ENCODE results near the gene OR2L8.

The OR2L8 gene, protein sequence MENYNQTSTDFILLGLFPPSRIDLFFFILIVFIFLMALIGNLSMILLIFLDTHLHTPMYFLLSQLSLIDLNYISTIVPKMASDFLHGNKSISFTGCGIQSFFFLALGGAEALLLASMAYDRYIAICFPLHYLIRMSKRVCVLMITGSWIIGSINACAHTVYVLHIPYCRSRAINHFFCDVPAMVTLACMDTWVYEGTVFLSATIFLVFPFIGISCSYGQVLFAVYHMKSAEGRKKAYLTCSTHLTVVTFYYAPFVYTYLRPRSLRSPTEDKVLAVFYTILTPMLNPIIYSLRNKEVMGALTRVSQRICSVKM

DNA sequence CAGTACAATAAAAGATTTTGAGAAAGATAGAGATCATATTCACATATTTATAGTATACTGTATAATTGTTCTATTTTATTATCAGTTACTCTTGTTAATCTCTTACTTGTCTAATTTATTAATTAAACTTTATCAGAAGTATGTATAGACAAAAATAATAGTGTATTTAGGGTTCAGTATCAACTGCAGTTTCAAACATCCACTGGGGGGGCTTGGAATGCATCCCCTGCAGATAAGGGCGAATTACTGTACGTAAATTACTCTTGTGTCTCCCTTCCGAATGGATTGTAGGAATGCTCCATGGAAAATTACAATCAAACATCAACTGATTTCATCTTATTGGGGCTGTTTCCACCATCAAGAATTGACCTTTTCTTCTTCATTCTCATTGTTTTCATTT, at the start of gene OR2L8:
Gene OR2L8 (plus strand): TSS at position 301 of the 400 bp plus-strand sequence. CDS start 0 bp downstream, at position 301.
- DNase-seq = no peak

DNA sequence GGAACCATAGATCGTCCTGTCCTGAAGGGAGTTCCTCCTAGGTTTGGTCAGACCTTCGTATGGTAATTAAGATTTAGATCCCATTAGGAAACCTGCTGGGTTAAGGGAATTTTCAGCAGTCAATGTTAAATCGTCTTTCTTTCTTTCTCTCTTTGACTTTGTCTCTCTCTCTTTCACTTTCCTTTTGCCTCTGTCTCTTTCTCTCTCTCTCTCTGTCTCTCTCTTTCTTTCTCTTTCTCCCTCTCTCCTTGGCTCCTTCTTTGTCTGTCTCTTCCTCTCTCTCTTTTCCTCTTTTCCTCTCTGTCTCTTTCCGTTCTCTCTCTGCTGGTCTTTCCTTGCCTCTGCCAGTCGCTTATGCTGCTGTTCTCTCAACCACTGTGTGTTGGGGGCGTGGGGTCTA, 44.5 kb upstream of the OR2L8 start:
- no peak for DNase-seq

DNA sequence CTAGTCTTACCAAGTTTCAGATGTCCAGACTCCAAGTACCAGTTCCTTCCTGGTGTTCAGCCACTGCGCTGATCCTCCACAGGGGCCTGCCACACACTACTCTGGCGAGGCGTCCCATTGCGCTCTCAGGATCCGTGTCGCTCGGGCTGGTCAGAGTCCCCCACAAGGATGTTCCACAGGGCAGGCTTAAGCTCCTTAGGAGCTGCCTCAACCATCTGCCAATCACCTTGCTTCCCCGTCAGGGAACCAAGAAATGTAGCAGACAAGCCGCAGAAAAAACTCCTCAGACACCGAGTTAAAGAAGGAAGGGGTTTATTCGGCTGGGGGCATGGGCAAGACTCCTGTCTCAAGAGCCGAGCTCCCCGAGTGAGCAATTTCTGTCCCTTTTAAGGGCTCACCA, 43.5 kb upstream of the OR2L8 start:
- no peak for DNase-seq

DNA sequence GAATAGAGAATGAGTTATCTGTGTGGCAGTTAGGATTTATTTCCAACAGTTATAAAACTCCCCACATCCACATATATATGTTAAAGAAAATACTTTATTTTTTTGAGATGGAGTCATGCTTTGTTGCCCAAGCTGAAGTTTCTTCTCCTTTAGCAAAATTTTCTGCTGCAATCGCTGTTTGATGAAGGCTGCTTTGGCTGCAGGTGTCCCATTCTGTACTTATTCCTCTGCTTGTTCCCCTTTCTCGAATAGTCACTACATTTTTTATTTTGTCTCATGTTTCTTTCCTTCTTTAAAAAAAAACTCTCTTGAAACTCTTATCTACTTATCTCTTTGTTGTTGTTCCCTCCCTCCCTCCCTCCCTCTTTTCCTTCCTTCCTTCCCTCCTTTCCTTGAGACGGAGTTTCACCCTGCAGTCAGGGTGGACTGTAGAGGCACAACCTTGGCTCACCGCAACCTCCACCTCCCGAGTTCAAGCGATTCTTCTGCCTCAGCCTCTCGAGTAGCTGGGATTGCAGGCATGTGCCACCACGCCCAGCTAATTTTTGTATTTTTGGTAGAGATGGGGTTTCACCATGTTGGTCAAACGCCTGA, 42.7 kb upstream of the OR2L8 start:
- no peak for DNase-seq

DNA sequence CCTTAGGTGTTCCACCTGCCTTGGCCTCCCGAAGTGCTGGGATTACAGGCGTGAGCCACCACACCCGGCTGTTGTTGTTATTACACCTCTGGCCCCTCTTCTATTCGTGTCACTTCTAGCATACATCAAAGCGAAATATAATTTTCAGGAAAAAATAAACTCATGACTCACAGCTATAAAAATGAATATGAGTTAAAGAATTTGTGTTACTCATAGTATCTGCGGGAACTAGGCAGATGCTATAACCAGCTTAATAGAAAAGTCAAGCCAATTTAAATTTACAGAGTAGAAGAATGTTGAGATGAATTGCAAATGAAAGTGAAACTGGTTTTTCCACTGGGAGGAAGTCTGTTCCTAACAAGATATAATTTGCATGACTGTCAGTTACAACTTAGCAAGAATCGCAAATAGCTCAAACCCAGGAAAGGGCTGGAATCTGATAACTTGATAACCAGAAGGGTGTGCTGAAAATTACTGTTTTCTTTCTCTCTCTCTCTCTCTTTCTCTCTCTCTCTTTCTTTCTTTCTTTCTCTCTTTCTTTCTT, 42.1 kb upstream of the OR2L8 start:
- no peak for DNase-seq

DNA sequence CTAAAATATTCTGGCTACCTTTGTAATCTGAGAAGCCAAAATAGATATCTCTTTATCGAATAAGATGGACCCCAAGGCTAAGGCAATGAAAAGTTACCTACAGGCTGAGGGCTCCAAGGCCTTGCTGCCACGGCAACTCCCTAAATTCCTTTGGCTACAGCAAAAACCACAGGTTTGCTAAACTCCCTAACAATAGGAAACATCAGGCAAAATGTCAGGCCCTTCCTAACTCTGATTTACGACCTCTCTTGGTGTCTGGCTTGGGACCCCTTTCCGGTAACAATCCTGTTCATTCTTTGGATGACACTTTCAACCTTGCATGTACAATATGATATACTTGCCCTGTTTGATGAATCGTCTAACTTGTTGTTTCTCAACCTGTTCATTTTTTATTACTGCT, 39.9 kb upstream of the OR2L8 start:
- no peak for DNase-seq

DNA sequence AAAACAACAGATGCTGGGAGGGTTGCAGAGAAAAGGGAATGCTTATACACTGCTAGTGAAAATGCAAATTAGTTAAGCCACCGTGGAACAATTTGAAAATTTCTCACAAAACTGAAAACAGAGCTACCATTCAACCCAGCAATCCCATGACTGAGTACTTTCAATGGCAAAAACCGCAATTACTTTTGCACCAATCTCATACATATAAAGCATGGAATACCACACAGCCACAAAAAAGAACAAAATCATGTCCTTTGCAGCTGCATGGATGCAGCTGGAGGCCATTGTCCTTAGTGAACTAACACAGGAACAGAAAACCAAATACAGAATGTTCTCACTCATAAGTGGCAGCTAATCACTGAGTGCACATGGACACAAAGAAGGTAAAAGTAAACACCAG, 34.9 kb upstream of the OR2L8 start:
- DNase-seq = no peak

DNA sequence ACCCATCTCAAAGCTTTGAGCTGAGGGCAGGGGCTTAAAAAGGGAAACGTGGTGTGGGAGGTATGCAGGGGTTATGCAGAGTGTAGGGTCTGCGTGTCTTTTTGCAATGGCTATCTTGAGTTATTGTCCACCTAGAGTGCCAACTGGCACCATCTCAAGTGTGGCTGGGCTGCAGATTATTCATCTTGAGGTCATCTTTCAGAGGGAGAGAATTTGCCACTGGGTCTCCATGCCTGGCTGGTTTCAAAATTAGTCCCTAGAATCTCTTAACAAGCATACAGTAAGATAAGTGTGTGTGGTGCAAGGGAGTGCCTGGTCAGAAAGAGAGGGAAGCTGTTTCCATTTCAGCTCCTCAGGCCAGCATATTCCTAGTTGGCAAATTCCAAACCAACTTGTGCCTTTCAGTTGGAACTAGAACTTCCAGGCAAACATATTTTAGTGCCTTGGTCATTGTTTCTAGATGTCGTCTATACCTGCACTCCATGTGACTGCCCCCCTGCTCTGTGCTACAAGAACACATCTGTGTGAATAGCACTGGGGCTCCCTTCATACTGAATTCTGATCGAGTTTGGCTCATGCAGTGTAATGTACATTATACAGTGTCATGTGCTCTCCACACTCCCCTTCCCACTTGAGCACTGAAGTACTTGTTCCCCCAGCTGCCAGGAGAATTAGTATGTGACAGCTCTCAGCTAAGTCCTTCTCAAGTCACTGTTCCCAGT, 33.6 kb upstream of the OR2L8 start:
- DNase-seq = no peak

DNA sequence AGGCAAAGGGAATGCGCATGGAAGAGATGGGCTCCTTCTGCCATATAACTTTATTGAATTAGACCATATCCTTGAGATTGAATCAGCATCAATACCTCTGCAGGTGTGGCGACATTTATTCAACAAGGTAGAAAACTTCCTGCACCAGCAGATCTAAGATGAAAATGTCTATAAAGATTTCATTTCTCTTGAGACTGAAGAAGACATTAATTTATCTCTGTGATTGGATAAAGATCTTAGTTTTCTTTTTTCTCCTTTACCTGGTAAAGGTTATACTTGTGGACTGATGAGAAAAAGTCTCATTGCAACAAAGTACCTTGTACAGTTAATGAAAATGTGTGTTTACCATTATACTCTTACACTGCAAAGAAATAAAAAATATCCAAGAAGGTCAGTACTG, 28.7 kb upstream of the OR2L8 start, which contains the start of gene OR2T8:
Gene OR2T8 (plus strand): TSS at position 301 of the 400 bp plus-strand sequence. CDS start 766 bp downstream, outside the sequence.
- DNase-seq = no peak

DNA sequence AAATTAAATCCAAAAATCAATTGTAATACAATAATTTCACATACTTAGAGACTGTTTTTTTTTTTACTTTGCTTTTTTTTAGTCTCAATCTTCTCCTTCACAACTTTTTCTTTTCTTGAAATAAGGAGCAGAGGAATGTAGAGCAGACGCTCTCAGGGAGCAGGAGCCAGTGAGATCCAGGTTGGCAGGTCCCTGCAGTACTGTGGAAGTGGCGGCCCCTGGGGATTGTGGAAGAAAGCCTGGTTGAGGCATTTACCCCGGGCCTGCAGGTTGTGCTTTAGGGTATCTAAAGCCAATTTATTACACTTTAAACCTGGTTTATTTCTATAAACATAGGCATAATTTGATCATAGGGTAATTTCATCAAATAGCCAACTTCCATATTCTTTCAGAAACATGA, 24.7 kb upstream of the OR2L8 start:
- no peak for DNase-seq

DNA sequence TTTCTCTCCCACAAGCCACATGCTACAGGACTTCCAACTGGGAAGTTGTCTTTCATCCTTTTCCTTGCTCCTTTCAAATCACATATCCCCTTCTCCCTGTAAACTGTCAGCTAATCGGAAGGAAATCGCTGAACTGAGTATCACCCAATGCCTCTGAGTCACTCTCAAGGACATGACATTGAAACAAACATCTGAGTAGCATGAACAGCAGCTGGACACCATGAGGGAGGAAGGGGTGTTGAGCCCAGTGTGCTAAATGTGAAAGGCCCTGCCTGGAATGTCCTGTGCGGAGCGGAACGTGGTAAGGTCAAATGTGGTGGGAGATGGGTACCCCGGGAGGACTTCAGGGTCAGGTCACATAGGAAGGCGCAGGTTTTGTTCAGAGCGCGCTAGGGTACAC, 23.8 kb upstream of the OR2L8 start, which contains the start of gene OR2AJ1:
Gene OR2AJ1 (plus strand): TSS at position 22 of the 400 bp plus-strand sequence. CDS start 8,880 bp downstream, outside the sequence.
- no peak for DNase-seq

DNA sequence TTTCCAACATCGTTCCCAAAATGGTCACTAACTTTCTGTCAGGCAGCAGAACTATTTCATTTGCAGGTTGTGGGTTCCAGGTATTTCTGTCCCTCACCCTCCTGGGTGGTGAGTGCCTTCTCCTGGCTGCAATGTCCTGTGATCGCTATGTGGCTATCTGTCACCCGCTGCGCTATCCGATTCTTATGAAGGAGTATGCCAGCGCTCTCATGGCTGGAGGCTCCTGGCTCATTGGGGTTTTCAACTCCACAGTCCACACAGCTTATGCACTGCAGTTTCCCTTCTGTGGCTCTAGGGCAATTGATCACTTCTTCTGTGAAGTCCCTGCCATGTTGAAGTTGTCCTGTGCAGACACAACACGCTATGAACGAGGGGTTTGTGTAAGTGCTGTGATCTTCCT, 14.7 kb upstream of the OR2L8 start:
- DNase-seq = no peak

DNA sequence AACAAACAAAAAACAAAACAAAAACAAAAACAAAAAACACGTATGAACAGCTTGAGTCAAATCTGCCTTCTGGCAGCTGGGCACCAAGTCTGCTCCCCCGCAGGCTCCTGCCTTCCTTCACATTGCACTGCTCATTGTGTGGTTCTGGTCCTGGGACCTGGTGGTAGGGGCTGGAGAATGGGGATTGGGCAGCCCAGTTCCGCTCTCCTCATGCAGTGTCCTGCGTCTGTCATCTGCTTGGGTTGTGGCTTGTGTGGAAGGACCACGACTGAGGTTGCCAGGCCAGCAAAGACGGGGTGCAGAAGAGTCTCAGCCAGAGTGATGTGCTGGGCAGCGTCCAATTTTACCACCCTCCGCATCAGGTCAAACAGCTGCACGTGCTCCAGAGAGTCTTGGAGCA, 12.9 kb upstream of the OR2L8 start:
- no peak for DNase-seq

DNA sequence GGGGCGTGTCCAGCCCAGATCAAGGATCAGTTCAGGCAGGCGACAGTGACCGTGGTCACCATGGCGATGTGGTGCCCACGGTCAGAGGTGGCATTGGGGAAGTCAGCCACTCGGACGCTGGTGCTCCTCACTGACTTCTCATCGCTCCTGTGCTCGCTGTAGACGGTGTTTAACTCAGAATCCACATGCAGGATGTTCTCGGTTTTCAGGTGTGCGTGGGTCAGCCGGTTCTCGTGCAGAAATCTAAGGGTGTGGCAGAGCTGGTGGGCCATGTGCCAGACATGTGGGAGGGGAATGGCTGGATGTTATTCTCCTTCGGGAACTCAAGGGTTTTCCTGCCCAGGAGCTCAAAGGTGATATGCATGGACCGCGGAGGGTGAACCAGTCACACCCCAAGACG, 12.2 kb upstream of the OR2L8 start:
- no peak for DNase-seq

DNA sequence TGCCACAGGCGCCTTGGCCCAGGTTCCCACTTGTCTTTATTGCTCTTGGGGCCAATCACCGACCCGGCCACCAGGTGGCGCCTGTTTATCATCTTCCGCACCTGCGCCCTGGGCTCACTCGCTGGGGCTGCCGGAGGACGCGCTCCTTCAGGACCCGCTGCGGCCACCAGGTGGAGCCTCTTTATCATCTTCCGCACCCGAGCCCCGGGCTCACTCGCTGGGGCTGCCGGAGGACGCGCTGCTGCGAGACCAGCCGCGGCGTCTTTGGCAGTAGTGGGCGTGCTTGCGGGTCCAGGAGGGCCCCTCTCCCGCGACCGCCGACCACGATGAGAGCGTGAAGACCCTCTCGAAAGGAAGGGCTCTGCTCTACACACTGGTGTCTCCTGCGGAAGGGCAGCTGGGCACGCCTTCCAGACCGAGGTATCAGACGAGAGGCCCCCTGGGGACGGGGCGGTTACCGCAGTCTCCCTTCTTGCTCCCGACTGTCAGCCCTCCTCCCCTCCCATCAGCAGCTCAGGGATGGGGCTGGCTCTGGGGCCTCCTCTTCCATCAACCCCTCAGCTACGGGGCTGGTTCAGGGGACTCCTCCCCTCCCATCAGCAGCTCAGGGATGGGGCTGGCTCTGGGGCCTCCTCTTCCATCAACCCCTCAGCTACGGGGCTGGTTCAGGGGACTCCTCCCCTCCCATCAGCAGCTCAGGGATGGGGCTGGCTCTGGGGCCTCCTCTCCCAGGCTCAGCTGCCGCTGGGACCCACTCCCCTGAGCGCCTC, 11.5 kb upstream of the OR2L8 start:
- peak; percentile 94 for DNase-seq

DNA sequence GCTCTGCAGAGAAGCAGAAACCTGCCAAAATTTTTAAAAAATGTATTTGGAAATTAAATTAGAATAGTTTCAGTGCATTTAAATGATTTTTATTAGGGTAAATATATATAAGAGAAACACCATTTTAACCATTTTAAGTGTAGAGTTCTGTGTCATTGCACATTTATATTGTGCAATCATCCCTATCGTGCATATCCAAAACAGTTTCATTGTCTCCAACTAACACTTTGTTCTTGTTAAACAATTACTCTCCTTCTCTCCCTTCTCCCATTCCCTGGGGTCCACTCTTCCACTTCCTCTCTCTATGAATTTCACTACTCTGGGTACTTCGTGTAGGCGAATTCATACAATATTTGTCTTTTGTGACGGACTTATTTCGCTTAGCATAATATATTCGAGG, 6.0 kb upstream of the OR2L8 start:
- no peak for DNase-seq

DNA sequence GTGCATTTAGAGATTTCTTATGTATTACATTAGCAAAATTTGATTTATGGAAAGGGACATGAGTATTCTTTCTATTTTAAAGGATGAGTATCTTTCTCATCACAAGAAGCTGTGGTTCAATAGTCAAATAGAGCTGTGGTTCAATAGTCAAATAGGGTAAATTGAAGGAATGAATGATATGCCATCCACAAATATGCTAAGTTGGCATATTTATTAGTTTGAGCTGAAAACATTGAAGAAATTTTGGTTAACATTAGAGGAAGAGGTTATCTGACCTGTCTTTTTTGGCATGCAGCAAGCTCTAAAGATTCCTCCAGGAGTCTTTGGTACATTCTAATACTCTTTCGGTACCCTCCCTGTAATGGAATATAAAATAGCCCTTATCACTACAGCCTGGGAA, 4.8 kb downstream of the OR2L8 start:
- DNase-seq = no peak

DNA sequence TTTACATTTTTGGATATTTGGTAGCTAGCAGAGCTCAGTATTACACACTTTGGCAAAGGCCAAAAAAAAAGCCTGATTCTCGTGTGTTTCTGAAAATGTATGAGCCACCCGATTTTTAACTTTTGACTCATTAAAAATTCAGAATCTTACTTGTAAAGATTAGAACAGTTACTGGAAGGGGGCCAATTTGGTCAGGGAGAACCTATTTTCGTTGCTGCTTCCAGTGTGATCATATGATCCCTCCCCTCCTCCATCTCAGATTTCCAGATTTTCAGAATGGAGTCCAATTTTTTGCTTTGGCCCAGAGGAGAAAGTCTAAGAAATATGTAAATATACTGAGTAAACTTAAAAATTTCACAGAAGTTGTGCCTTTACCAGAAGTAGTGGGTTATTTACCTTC, 13.1 kb downstream of the OR2L8 start:
- no peak for DNase-seq

DNA sequence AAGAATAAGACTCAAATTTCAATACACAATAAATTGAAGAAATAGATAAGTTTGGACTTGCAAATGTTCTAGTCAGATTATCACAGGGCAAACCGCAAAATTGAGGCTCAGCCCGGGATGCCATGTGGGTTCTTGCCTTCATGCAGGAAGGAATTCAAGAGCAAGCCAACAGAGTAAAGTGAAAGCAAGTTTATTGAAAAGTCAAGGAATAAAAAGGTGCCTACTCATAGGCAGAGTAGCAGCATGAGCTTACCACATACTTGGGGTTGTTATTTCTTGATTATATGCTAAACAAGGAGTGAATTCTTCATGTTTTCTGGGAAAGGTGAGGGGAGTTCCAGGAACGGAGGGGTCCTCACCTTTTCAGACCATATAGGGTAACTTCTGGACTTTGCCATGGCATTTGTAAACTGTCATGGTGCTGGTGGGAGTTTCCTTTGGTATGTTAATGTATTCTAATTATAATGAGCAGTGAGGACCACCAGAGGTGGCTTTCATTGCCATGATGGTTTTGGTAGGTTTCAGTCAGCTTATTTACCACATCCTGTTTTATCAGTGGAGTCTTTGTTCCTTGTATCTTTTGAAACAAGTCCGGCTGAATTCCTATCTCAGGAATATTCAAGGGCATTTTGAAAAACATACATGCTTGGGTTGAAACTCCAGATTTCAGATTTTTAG, 14.4 kb downstream of the OR2L8 start:
- no peak for DNase-seq

DNA sequence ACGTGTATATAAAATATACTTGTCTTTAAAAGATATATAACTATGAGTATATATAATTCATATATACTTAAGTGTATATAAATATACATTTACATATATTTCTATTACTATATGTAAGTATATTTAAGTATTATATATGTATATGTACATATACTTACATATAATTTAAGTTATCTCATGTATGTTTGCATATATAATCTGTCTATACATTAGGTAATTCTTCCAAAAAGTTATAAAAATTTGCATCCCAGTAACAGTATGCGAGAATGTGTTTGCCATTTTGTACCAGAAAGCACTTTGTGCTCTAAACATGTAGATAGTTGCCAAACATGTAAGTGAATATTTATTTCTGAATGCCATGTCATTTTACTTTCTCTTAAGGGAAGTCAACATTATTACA, 16.3 kb downstream of the OR2L8 start, which contains the start of gene OR2AK2:
Gene OR2AK2 (plus strand): TSS at position 301 of the 400 bp plus-strand sequence. CDS start 144 bp downstream, outside the sequence.
- DNase-seq = no peak

DNA sequence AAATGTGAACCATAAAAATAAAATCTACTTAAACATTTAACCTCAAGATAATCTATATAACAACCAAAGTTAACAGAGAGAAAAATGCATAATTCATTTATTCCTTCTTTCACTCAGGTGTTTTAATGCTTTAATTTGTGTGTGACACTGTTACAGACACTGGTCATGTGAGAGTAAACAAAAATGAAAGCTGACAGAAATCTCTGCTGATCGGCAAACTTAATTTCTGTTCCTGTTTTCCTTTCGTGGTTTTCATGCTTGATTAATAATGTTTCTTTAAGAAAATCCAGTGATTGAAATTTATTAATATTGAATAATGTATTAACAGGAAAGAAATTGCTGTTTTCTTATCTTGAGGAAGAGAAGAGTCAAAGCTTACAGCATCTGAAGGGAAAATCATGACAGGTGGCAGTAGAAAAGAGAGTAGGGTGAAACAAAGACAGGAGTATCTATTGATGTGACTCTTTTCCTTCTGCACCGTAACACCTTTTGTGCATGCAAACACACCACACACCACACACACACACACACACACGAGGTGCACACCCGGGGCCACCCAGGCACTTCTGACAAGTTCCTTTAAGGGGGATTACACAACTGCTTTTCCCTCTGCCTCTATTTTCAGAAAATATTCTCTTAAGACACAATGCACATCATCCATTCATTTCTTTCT, 18.0 kb downstream of the OR2L8 start:
- DNase-seq = no peak

DNA sequence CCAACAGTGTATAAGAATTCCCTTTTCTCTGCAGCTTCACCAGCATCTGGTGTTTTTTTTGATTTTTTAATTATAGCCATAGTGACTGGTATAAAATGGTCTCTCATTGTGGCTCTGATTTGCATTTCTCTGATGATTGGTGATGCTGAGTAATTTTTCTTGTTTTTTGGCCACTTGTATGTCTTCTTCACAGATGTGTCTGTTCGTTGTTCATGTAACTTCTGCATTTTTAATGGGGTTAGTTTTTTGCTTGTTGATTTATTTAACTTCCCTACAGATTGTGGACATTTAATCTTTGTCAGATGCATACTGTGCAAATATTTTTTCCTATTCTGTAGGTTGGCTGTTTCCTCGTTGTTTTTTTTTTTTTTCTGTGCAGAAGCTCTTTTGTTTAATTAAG, 44.3 kb downstream of the OR2L8 start:
- DNase-seq = no peak
